NCI-H1694 treated with DMSO at 0.1 percent for 48 hours (cell line): ENCODE data around the gene DMWD.
"Not testable (repeated sequence)": the region's sequence is repeated elsewhere in the genome, so short reads cannot be mapped to it uniquely, and the experiment has no call there.

ENCODE experiments used
- DNase-seq: peaks from one replicate; lab custom pipeline; 2025; lab: John Stamatoyannopoulos, UW

The DMWD gene

DNA sequence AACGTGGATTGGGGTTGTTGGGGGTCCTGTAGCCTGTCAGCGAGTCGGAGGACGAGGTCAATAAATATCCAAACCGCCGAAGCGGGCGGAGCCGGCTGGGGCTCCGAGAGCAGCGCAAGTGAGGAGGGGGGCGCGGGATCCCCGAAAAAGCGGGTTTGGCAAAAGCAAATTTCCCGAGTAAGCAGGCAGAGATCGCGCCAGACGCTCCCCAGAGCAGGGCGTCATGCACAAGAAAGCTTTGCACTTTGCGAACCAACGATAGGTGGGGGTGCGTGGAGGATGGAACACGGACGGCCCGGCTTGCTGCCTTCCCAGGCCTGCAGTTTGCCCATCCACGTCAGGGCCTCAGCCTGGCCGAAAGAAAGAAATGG lies 22.8 kb downstream of the DMWD start:
- DNase-seq = no peak

GRCh38 chr19:45768984-45769782 lies 23.5 kb downstream of the DMWD start, which contains the start of gene SIX5:
TSS of gene SIX5 (minus strand) at chr19:45769252. CDS start at chr19:45768844, 408 bp downstream.
- DNase-seq = peak; percentile 90

DNA sequence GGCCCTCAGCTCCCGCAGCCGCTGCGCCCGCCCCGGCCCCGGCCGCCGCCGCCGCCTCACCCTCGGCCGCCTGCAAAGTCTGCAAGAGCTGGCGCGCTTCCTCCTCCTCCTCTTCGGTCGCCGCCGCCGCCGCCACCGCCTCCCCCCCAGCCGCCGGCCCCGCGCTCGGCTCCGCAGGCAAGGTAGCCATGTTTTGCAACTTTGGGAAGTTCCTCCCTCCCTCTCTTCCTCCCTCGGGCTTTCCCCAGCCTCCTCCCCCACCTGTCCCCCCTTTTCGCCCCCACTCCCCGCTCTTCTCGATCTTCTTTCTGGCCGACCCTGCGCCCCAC lies 24.0 kb downstream of the DMWD start:
- no peak for DNase-seq

- no peak for DNase-seq
Measured at GRCh38 chr19:45767881-45768654, 24.6 kb downstream of the DMWD start.

GRCh38 chr19:45767410-45767880 lies 25.2 kb downstream of the DMWD start:
- DNase-seq = no peak

GRCh38 chr19:45766869-45767346 lies 25.7 kb downstream of the DMWD start:
- no peak for DNase-seq

DNA sequence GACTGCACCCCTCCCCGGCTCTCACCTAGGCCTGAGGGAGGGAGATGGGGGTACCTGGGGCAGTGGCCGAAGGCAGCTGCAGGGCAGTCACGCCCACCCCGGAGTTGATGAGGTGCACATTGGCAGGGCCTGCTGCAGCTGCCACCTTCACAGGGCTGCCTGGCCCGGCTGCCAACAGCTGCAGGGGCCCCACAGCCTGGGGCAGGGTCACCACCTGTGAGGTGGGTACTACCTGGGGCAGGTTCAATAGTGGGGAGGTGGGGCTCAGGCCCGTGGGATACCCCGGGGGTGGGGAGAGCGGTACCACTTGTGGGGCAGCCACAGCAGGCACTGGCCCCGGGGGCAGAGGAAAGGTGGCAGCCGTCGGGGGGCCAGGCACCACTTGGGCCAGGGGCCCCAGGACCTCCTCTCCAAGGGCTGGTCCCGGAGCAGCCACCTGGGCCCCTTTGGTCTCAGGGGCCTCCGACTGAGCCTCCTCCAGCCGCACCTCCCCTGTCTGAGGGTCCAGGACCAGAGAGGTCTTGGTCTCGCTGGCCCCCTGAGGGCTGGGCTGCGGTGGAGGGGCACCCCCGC lies 26.3 kb downstream of the DMWD start:
- no peak for DNase-seq

GRCh38 chr19:45765702-45766295 lies 26.8 kb downstream of the DMWD start:
- DNase-seq = no peak

DNA sequence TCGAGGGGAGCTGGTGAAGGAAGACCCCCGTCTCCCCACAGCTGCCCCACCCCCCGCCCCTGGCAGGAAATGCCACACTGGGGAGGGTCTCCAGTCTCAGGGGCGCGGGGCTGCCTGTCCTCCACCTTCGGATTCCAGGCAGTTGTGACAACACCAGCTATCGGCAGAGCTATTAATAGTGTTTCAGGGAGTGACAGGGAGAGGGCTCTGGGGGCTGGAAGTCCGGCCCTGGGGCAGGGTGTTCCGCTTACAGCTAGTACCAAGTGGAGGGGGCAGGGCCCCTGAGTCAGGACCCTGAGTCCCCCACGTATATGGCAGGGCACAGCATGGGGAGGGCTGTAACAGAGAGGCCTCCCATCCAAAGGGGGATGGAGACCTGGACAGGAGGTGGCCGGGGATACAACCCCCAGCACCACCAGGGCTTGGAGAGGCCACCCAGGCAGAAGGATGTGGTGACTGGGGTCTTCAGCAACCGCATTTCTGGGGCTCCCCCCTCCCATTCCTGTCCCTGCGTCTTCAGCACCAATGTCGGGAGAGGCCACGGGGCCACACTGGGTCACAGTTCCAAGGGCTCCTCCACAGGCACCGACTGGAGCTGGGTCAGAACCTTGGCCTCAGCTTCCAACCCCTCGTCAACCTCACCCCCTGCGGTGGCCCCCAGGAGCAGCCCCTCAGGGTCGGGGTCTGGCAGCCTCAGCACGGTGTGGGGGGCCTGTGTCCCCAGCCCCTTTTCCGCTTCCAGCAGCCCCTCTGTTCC lies 27.5 kb downstream of the DMWD start:
- no peak for DNase-seq

- no peak for DNase-seq
Measured at GRCh38 chr19:45764475-45764874, 28.2 kb downstream of the DMWD start.

DNA sequence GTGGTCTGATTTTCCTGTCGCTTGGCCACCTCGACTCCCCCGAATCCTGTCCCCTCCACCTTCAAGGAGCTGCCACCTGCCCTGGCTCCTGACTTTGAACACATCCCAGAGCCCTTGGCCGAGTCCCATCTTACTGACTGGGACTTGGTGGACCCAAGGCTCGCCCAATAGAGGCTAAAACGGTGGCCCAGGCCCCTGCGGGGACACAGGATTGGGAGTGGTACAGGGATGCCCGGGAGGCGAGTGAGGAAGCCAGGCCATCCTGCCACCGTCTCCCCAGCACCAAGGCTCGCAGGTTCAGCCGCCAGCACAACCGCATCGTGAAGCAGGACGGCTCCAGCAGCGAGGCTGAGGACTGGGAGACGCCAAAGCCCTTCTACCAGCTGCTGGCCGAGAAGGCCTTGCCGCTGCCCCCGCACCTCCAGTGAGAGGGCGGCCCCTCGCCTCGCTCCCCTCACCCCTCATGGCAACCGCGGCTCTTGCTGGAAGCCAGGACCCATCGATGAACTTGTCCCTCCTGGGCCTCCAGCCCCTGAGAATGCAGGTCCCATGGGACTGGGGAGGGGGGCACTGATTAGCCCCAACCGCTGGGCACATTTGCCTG lies 28.9 kb downstream of the DMWD start:
- no peak for DNase-seq

DNA sequence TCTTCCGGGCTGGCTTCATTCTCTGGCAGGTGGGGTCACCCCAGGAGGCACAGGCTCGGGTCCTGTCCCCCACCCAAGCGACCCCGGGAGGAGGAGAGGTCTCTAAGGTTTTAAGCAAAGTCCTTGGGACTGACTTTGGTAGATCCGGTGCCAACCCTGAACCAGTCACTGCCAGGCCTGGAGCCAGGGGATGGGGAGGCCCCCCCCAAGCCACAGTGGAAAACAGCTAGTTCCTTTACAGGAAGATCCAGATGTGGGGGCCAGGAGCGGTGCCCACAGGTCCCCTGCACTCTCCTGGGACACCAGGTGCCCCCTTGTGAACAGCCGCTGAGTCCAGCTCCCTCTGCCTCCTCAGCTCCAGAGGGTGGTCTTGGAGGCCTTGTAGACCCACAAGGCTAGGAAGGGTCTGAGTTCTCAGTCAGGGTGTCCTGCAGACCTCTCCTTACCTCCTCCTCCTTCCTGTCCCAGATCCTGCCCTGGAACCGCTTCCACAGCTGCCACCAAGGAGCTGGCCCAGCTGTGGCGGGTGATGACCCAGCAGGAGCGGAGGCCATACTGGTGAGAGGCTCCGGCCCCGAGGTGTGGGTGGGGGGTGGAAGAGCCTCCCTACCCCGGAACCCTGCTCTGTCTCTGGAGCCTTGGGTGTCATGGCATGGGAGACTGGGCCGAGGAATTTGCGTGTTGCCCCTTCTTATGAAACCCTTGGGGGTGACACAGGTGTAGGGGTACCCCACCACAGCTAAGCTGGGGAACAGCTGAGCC lies 29.6 kb downstream of the DMWD start:
- no peak for DNase-seq

GRCh38 chr19:45761714-45762113 lies 30.9 kb downstream of the DMWD start:
- DNase-seq = no peak

DNA sequence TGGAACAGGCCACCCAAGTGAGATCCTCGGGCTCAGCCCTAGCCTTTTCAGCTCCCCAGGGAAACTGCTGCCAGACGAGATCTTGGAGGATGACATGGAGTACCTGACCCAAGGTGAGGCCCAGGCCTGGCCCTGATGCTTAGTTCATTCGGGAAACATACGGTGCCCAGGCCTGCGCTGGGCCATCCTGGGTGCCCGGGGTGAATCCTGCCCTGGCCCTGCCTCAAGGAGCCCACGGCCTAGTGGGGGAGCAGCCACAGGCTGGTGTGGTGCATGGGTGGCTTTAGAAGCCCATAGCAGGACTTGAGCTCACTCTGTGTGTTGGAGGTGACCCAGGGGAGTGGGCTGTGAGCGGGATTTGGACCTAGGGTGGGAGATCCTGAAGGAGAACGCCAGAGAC lies 33.7 kb downstream of the DMWD start:
- no peak for DNase-seq

DNA sequence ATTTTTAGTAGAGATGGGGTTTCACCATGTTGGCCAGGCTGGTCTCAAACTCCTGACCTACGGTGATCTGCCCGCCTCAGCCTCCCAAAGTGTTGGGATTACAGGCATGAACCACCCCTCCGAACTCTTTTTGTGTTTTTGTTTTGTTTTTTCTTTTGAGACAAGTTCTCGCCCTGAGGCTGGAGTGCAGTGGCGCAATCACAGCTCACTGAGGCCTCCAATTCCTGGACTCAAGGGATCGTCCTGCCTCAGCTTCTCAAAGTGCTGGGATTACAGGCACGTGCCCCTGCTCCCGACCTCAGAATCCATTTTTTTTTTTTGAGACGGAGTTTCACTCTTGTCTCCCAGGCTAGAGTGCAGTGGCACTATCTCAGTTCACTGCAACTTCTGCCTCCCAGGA lies 35.0 kb downstream of the DMWD start:
- no peak for DNase-seq

DNA sequence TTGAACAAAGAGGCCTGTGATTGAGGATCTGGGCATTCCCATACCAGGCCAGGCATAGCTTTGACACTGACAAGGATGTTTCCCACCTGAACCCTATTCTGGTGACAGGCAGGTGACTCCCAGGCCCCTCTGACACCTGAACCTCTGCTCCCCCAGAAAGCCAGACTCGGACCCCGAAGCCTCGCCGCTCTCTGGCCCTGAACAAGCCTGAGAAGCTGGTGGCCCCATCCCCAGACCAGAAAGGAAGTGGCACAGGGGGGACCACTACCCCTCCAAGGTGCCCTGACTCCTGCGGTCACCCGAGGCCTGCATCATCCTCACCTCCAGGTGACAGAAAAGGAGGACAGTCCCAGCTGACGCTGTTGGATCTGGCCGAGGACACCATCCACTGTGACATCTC lies 38.3 kb downstream of the DMWD start:
- no peak for DNase-seq

- no peak for DNase-seq
Measured at GRCh38 chr19:45753548-45753947, 39.1 kb downstream of the DMWD start.

GRCh38 chr19:45752639-45753038 lies 40.0 kb downstream of the DMWD start:
- DNase-seq = no peak

DNA sequence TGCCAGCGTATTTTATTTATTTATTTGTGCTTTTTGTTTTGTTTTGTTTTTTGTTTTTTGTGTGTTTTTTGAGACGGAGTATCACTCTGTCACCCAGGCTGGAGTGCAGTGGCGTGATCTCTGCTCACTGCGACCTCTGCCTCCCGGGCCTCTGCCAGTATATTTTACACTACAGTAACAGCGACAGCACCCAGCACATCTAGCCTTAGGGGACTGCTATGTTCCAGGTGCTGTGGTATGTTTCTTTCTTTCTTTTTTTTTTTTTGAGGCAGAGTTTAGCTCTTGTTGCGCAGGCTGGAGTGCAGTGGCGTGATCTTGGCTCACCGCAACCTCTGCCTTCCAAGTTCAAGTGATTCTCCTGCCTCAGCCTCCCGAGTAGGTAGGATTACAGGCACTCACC lies 41.2 kb downstream of the DMWD start:
- DNase-seq = not testable (repeated sequence)

- DNase-seq = no peak
Measured at GRCh38 chr19:45747513-45747912, 45.1 kb downstream of the DMWD start.

DNA sequence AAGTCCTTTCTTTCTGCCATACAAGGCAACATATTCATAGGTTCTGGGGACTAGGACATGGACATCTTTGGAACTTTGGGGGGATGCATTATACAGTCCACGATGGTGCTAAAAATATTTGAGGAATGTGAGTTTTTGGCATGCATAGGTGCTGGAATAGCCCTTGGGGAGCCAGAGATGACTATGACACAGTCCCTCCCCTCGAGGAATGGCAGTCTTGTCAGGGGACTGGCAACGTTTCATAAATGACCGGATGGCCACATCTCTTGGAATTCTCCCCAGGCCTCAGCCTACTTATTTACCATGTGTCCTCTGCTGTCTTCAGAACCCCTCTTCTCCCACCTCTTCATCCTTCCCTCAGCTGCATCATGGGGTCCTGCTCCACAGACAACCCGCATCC lies 45.8 kb downstream of the DMWD start:
- DNase-seq = no peak
